HUES64 (cell line): ENCODE measurements around the gene ARFGEF3.

ENCODE experiments used
- H3K27ac ChIP-seq: 2 replicates; pipeline ENCODE4 v1.7.0; 2013; ENCODE audit warnings: low read depth, low read length, inconsistent platforms
- H3K27me3 ChIP-seq: 2 replicates; pipeline ENCODE4 v1.6.1; 2013; ENCODE audit warnings: mild to moderate bottlenecking, low read length; ENCODE audit not compliant: insufficient read depth
- H3K36me3 ChIP-seq: 2 replicates; pipeline ENCODE4 v1.6.1; 2013; ENCODE audit warnings: mild to moderate bottlenecking, low read length; ENCODE audit not compliant: insufficient read depth
- H3K4me1 ChIP-seq: 2 replicates; pipeline ENCODE4 v1.6.1; 2013; ENCODE audit warnings: mild to moderate bottlenecking, low read length, moderate library complexity; ENCODE audit not compliant: insufficient read depth
- H3K4me3 ChIP-seq: 2 replicates; pipeline ENCODE4 v1.5.1; 2013; ENCODE audit warnings: mild to moderate bottlenecking, low read length, moderate library complexity
- H3K9ac ChIP-seq: 2 replicates; pipeline ENCODE4 v1.6.1; 2013; ENCODE audit warnings: mild to moderate bottlenecking, low read depth, low read length
- H3K9me3 ChIP-seq: 2 replicates; pipeline ENCODE4 v1.6.1; 2013; ENCODE audit warnings: low read depth, low read length; ENCODE audit not compliant: insufficient read depth
- WGBS: fragments of 150-250, 120-280 bp; methylation state at CpG from one replicate; pipeline ENCODE4 v1.1.7; 2013; ENCODE audit warnings: missing lambda C conversion rate; 5-methylcytosine and 5-hydroxymethylcytosine counted together

The ARFGEF3 gene

DNA sequence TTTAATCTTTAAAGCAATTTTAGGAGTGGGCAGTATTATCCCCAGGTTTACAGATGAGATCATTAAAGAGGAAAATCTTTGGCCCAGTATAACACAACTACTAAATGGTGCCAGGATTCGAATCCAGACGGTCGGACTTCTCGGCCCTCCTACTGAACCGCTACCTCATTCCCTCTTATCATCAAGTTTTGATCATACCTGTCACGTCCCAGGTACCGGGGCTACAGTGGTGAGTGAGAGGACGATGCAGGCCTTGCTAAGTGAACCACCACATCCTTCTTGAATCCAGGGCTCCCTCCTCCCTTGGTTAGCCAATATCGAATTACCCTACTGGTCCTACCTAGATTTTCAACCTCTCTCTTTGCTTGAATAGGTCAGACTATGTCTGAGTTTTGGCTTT lies 134.6 kb downstream of the ARFGEF3 start:
- Histone ChIP-seq H3K4me1 (no peaks in the 10 kb centered on the region), H3K27me3 (no peaks in the 10 kb centered on the region), H3K4me3 (no peak overlapping the region), H3K36me3 (peaks cover 22% of the 10 kb centered on the region), H3K9me3 (no peaks in the 10 kb centered on the region), H3K9ac (no peak overlapping the region), H3K27ac (no peak overlapping the region)
- WGBS = 95% methylated on average over 9 of the region's 9 CpGs

DNA sequence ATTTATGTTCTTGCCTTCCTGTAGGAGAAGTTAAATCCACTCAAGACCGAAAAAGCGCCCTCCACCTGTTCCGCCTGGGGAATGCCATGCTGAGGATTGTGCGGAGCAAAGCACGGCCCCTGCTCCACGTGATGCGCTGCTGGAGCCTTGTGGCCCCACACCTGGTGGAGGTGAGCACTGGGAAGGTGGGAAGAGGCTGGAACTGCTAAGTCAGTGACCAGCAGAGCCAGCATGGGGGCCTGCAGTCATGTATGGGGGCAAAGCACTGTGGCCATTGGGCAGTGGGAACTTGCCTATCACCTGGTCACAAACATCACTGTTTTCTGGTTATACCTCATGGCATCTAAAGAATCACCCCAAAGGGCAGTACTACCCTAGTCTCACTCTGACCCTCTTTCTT lies 135.0 kb downstream of the ARFGEF3 start:
- Histone ChIP-seq H3K9me3 (no peaks in the 10 kb centered on the region), H3K36me3 (peaks cover 23% of the 10 kb centered on the region)
- WGBS = 96% methylated on average over 7 of the region's 7 CpGs

GRCh38 chr6:138297761-138298298 lies 136.1 kb downstream of the ARFGEF3 start:
- Histone ChIP-seq H3K4me1 (no peaks in the 10 kb centered on the region), H3K36me3 (peaks cover 30% of the 10 kb centered on the region), H3K27ac (no peak overlapping the region), H3K27me3 (no peaks in the 10 kb centered on the region), H3K9ac (no peak overlapping the region), H3K4me3 (no peak overlapping the region), H3K9me3 (no peaks in the 10 kb centered on the region)
- WGBS = 97% methylated on average over 1 of the region's 1 CpG

More for the DNA sequence above, 135.0 kb downstream of the ARFGEF3 start:
- H3K4me3 ChIP-seq = no peak overlapping the region
- no peaks in the 10 kb centered on the region for H3K4me1 ChIP-seq
- H3K27ac ChIP-seq = no peak overlapping the region
- H3K9ac ChIP-seq = no peak overlapping the region
- H3K27me3 ChIP-seq = no peaks in the 10 kb centered on the region

GRCh38 chr6:138300469-138300868 lies 138.7 kb downstream of the ARFGEF3 start:
- H3K27ac ChIP-seq = no peak overlapping the region
- H3K27me3 ChIP-seq = no peaks in the 10 kb centered on the region
- peaks cover 31% of the 10 kb centered on the region for H3K36me3 ChIP-seq
- WGBS = 90% methylated on average over 4 of the region's 4 CpGs
- H3K9ac ChIP-seq = no peak overlapping the region
- no peaks in the 10 kb centered on the region for H3K9me3 ChIP-seq
- H3K4me1 ChIP-seq = no peaks in the 10 kb centered on the region
- H3K4me3 ChIP-seq = no peak overlapping the region

DNA sequence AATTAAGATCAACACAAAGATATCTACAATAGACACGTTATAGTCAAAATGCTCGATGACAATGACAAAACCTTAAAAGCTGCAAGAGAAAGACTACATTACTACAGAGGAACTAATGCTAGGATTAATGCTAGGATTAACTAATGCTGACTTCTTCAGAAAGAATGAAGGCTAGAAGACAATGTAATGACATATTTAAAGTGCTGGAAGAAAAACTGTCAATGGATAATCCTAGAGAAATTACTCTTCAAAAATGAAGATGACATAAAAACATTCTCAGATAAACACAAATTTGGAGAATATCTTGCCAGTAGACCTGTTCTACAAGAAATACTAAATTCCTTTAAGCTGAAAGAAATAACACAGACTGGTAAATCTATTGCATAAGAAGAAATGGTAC lies 140.8 kb downstream of the ARFGEF3 start:
- no peak overlapping the region for H3K27ac ChIP-seq
- 100% methylated on average over 2 of the region's 2 CpGs for WGBS
- no peaks in the 10 kb centered on the region for H3K4me1 ChIP-seq

GRCh38 chr6:138307352-138307751 lies 145.6 kb downstream of the ARFGEF3 start:
- WGBS = 83% methylated on average over 1 of the region's 1 CpG
- no peak overlapping the region for H3K4me3 ChIP-seq

More for the DNA sequence above, 140.8 kb downstream of the ARFGEF3 start:
- no peak overlapping the region for H3K4me3 ChIP-seq
- H3K27me3 ChIP-seq = no peaks in the 10 kb centered on the region
- no peak overlapping the region for H3K9ac ChIP-seq
- no peaks in the 10 kb centered on the region for H3K9me3 ChIP-seq
- peaks cover 31% of the 10 kb centered on the region for H3K36me3 ChIP-seq

GRCh38 chr6:138307816-138308730 lies 146.3 kb downstream of the ARFGEF3 start:
- H3K4me3 ChIP-seq = no peak overlapping the region
- H3K27me3 ChIP-seq = no peaks in the 10 kb centered on the region
- H3K27ac ChIP-seq = no peak overlapping the region
- WGBS = 85% methylated on average over 11 of the region's 11 CpGs
- no peaks in the 10 kb centered on the region for H3K9me3 ChIP-seq
- H3K9ac ChIP-seq = no peak overlapping the region
- H3K36me3 ChIP-seq = no peaks in the 10 kb centered on the region
- no peaks in the 10 kb centered on the region for H3K4me1 ChIP-seq

More at GRCh38 chr6:138307352-138307751, 145.6 kb downstream of the ARFGEF3 start:
- no peak overlapping the region for H3K27ac ChIP-seq
- H3K27me3 ChIP-seq = no peaks in the 10 kb centered on the region
- no peak overlapping the region for H3K9ac ChIP-seq
- H3K36me3 ChIP-seq = peaks cover 6% of the 10 kb centered on the region; the same call in 1 of the 2 replicates
- H3K4me1 ChIP-seq = no peaks in the 10 kb centered on the region
- no peaks in the 10 kb centered on the region for H3K9me3 ChIP-seq

GRCh38 chr6:138308731-138309110 lies 147.0 kb downstream of the ARFGEF3 start:
- H3K4me3 ChIP-seq = no peak overlapping the region
- H3K36me3 ChIP-seq = 0 out of 2 replicates have a peak, but pooled peaks cover 4% of the 10 kb centered on the region
- H3K27ac ChIP-seq = no peak overlapping the region
- no peak overlapping the region for H3K9ac ChIP-seq
- no peaks in the 10 kb centered on the region for H3K27me3 ChIP-seq
- no peaks in the 10 kb centered on the region for H3K4me1 ChIP-seq
- 96% methylated on average over 1 of the region's 1 CpG for WGBS
- H3K9me3 ChIP-seq = no peaks in the 10 kb centered on the region

DNA sequence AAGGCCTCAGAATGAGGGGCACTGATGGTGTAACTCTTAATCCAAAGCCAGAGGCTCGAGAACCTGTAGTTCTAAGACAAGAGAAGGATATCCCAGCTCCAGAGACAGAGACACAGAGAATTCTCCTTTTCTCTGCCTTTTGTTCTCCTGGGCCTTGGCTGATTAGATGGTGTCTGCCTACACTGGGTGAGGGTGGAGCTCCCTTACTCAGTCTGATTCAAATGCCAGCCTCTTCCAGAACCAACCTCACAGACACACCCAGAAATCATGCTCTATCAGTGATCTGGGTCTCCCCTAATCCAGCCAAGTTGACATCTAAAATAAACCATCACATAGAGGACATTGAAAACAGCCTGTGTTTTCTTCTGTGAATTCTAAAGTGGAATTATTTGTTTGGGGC lies 148.0 kb downstream of the ARFGEF3 start:
- peaks cover 14% of the 10 kb centered on the region; the same call in 1 of the 2 replicates for H3K36me3 ChIP-seq
- H3K4me1 ChIP-seq = no peaks in the 10 kb centered on the region
- no peak overlapping the region for H3K9ac ChIP-seq
- 93% methylated on average over 1 of the region's 1 CpG for WGBS
- H3K4me3 ChIP-seq = no peak overlapping the region
- no peaks in the 10 kb centered on the region for H3K9me3 ChIP-seq
- H3K27me3 ChIP-seq = no peaks in the 10 kb centered on the region
- no peak overlapping the region for H3K27ac ChIP-seq

GRCh38 chr6:138310294-138310693 lies 148.6 kb downstream of the ARFGEF3 start:
- Histone ChIP-seq H3K4me1 (no peaks in the 10 kb centered on the region), H3K36me3 (peaks cover 14% of the 10 kb centered on the region; the same call in 1 of the 2 replicates), H3K9ac (no peak overlapping the region), H3K4me3 (no peak overlapping the region), H3K9me3 (no peaks in the 10 kb centered on the region), H3K27ac (no peak overlapping the region), H3K27me3 (no peaks in the 10 kb centered on the region)
- 99% methylated on average over 3 of the region's 3 CpGs for WGBS

GRCh38 chr6:138310821-138311220 lies 149.1 kb downstream of the ARFGEF3 start:
- WGBS = 95% methylated on average over 2 of the region's 2 CpGs
- Histone ChIP-seq H3K4me1 (no peaks in the 10 kb centered on the region), H3K9ac (no peak overlapping the region), H3K27me3 (no peaks in the 10 kb centered on the region), H3K9me3 (no peaks in the 10 kb centered on the region), H3K36me3 (peaks cover 14% of the 10 kb centered on the region; the same call in 1 of the 2 replicates), H3K27ac (no peak overlapping the region), H3K4me3 (no peak overlapping the region)
